HL-60 (cell line): ENCODE data around the gene ATP8A1.

Experiments used
- POLR2AphosphoS5 ChIP-seq: IDR thresholded peaks from 2 replicates; pipeline ENCODE4 v1.6.1; 2012; ENCODE audit warnings: low read depth
- TF ChIP-seq, protein P1 (sequence below): IDR thresholded peaks from one replicate; pipeline ENCODE4 v1.5.1; 2011; ENCODE audit warnings: low read length, control low read depth, inconsistent platforms; ENCODE audit not compliant: insufficient read depth

DNA sequence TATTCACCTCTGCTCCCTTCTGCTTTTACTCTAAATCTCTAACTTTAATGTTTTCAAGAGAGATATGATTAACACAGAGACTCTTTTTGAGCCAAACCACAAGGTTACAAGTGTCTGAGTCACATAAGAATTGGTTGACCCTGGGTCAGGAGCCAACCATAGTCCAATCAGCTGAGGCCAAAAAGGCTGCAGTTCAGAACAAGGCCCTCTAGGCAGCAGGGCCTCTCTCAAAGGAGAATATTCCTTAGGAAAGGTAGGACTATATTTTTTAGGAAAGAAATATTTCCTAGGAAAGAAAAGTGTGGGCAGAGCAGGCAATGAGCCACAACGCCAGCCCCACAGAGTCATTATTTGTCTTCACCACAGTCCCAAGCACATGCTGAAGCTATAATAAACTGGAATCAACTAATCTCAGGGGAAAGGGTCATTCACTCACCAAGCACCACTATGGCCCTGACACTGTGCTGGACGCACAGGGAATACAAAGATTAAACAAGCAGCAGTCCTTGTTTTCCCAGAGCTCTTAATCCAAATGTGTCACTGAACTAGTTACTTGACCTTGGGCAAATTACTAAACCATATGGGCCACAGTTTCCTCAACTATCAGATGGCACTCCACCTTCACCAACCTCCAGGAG lies 2.2 kb downstream of the ATP8A1 start:
- TF ChIP-seq, protein P1, sequence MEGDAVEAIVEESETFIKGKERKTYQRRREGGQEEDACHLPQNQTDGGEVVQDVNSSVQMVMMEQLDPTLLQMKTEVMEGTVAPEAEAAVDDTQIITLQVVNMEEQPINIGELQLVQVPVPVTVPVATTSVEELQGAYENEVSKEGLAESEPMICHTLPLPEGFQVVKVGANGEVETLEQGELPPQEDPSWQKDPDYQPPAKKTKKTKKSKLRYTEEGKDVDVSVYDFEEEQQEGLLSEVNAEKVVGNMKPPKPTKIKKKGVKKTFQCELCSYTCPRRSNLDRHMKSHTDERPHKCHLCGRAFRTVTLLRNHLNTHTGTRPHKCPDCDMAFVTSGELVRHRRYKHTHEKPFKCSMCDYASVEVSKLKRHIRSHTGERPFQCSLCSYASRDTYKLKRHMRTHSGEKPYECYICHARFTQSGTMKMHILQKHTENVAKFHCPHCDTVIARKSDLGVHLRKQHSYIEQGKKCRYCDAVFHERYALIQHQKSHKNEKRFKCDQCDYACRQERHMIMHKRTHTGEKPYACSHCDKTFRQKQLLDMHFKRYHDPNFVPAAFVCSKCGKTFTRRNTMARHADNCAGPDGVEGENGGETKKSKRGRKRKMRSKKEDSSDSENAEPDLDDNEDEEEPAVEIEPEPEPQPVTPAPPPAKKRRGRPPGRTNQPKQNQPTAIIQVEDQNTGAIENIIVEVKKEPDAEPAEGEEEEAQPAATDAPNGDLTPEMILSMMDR: no peak
- no peak for TF ChIP-seq POLR2AphosphoS5
